ENCODE data around the gene SNPH.

The SNPH gene

GRCh38 chr20:1322511-1323245, 56.6 kb downstream of the SNPH start:
- H3K27me3 ChIP-seq (ENCODE audit: insufficient read depth, low read depth, severe bottlenecking) = no peaks in the 10 kb centered on the region
- H3K9me3 ChIP-seq (ENCODE audit: severe bottlenecking) = no peaks in the 10 kb centered on the region
- no peak for DNase-seq
- H3K36me3 ChIP-seq = peaks cover 5% of the 10 kb centered on the region; the same call in 1 of the 2 replicates
- TF ChIP-seq CTCF (IDR thresholded peaks at IDR 0.05; ENCODE audit: low read depth, low read length) = no peak
- H3K27ac ChIP-seq = no peak overlapping the region
- no peak overlapping the region for H3K4me3 ChIP-seq (ENCODE audit: low read depth, low read length)

GRCh38 chr20:1323256-1323655, 57.2 kb downstream of the SNPH start:
- no peaks in the 10 kb centered on the region for H3K27me3 ChIP-seq (ENCODE audit: insufficient read depth, low read depth, severe bottlenecking)
- no peak overlapping the region for H3K4me3 ChIP-seq (ENCODE audit: low read depth, low read length)
- H3K27ac ChIP-seq = no peak overlapping the region
- H3K9me3 ChIP-seq (ENCODE audit: severe bottlenecking) = no peaks in the 10 kb centered on the region
- H3K36me3 ChIP-seq = peaks cover 5% of the 10 kb centered on the region; the same call in 1 of the 2 replicates
- TF ChIP-seq CTCF (IDR thresholded peaks at IDR 0.05; ENCODE audit: low read depth, low read length) = no peak
- no peak for DNase-seq

GRCh38 chr20:1323830-1324597, 57.9 kb downstream of the SNPH start:
- H3K27ac ChIP-seq = no peak overlapping the region
- no peaks in the 10 kb centered on the region for H3K9me3 ChIP-seq (ENCODE audit: severe bottlenecking)
- no peaks in the 10 kb centered on the region for H3K27me3 ChIP-seq (ENCODE audit: insufficient read depth, low read depth, severe bottlenecking)
- no peak overlapping the region for H3K4me3 ChIP-seq (ENCODE audit: low read depth, low read length)
- DNase-seq = no peak
- TF ChIP-seq CTCF (IDR thresholded peaks at IDR 0.05; ENCODE audit: low read depth, low read length) = no peak
- peaks cover 5% of the 10 kb centered on the region; the same call in 1 of the 2 replicates for H3K36me3 ChIP-seq

- no peak for TF ChIP-seq CTCF (IDR thresholded peaks at IDR 0.05; ENCODE audit: low read depth, low read length)
- no peaks in the 10 kb centered on the region for H3K9me3 ChIP-seq (ENCODE audit: severe bottlenecking)
- peak overlapping the region; percentile 97 for H3K4me3 ChIP-seq (ENCODE audit: low read depth, low read length)
- DNase-seq = no peak
- H3K27me3 ChIP-seq (ENCODE audit: insufficient read depth, low read depth, severe bottlenecking) = no peaks in the 10 kb centered on the region
- peaks cover 5% of the 10 kb centered on the region; the same call in 1 of the 2 replicates for H3K36me3 ChIP-seq
- no peak overlapping the region for H3K27ac ChIP-seq
Measured at GRCh38 chr20:1324598-1325172, 58.6 kb downstream of the SNPH start.

GRCh38 chr20:1325173-1326030, 59.3 kb downstream of the SNPH start:
- Histone ChIP-seq H3K9me3 (ENCODE audit: severe bottlenecking) (no peaks in the 10 kb centered on the region), H3K4me3 (ENCODE audit: low read depth, low read length) (peak overlapping the region; percentile 97), H3K36me3 (peaks cover 5% of the 10 kb centered on the region; the same call in 1 of the 2 replicates), H3K27ac (peak overlapping the region; percentile 89), H3K27me3 (ENCODE audit: insufficient read depth, low read depth, severe bottlenecking) (no peaks in the 10 kb centered on the region)
- TF ChIP-seq CTCF (IDR thresholded peaks at IDR 0.05; ENCODE audit: low read depth, low read length) = no peak
- DNase-seq = peak; percentile 97
